Activated T-helper 1 cell treated with anti-CD3 and anti-CD28 coated beads, Interleukin-12 subunit alpha, Interleukin-12 subunit beta, Interleukin-2, Interleukin-4 antibody, amounts not matched to agents 30 ng/mL and 10 ng/mL and 1 ng/mL, durations not matched to agents 14 hours and 24 hours and 36 hours (primary cell): ENCODE results near the gene EYS. TPM values are rescaled to one million over a fixed set of nuclear protein-coding genes. Genes with fewer than 3 reads are reported as not detected.

Experiments
- DNase-seq: peaks from one replicate; pipeline ENCODE4 v3.0.0; 2021; ENCODE audit warnings: low spot score
- H3K27ac Mint-ChIP-seq: one replicate; pipeline ENCODE4 v1.8.0; 2021; ENCODE audit warnings: mild to moderate bottlenecking, mixed read lengths
- H3K27me3 Mint-ChIP-seq: one replicate; pipeline ENCODE4 v1.8.0; 2022; ENCODE audit warnings: mild to moderate bottlenecking, moderate library complexity, mixed read lengths; ENCODE audit not compliant: insufficient read depth
- H3K36me3 Mint-ChIP-seq: one replicate; pipeline ENCODE4 v1.8.0; 2021; ENCODE audit warnings: low read depth, mixed read lengths
- H3K4me1 Mint-ChIP-seq: one replicate; pipeline ENCODE4 v1.8.0; 2021; ENCODE audit warnings: low read depth, mixed read lengths
- H3K4me3 Mint-ChIP-seq: one replicate; pipeline ENCODE4 v1.8.0; 2021; ENCODE audit warnings: mild to moderate bottlenecking, moderate library complexity, mixed read lengths
- H3K9me3 Mint-ChIP-seq: one replicate; pipeline ENCODE4 v1.8.0; 2021; ENCODE audit warnings: mixed read lengths
- intact Hi-C: fragments of 100-400 bp; cut with micrococcal nuclease; formaldehyde crosslinking; loops from one replicate; pipeline ENCODE4 v1.15.1; 2024
- total RNA-seq: library from RNA; stranded (reverse); gene quantifications from 2 replicates; pipeline ENCODE4 v1.2.3, GENCODE V29; 2022

EYS gene
- total RNA-seq, 1 donor from 2014 or later, result not detected

DNA sequence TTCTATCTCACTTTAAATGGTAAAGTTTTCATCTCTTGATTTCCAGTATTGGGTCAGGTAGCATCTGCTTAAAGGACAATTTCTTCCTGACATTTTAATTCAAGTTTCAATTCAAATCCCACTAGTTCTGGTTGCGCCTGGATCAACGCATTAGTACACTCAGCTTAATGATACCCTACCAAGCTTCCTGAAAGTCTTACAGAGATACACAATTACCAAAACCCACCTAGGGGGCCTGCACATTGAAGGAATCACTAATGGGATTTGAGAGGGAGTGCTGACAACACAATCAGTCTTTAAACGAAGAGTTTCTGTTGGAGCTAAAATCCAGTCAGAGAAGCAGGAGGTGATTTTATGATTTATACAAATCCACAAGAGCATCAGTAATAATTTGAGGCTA, 1778.4 kb downstream of the EYS start:
- intact Hi-C loops, result no loop called here
- H3K27ac Mint-ChIP-seq, result no peak overlapping the region
- no peak overlapping the region for H3K4me3 Mint-ChIP-seq
- no peak for DNase-seq
- no peaks in the 10 kb centered on the region for H3K36me3 Mint-ChIP-seq
- no peaks in the 10 kb centered on the region for H3K27me3 Mint-ChIP-seq
- no peaks in the 10 kb centered on the region for H3K4me1 Mint-ChIP-seq
- no peaks in the 10 kb centered on the region for H3K9me3 Mint-ChIP-seq

DNA sequence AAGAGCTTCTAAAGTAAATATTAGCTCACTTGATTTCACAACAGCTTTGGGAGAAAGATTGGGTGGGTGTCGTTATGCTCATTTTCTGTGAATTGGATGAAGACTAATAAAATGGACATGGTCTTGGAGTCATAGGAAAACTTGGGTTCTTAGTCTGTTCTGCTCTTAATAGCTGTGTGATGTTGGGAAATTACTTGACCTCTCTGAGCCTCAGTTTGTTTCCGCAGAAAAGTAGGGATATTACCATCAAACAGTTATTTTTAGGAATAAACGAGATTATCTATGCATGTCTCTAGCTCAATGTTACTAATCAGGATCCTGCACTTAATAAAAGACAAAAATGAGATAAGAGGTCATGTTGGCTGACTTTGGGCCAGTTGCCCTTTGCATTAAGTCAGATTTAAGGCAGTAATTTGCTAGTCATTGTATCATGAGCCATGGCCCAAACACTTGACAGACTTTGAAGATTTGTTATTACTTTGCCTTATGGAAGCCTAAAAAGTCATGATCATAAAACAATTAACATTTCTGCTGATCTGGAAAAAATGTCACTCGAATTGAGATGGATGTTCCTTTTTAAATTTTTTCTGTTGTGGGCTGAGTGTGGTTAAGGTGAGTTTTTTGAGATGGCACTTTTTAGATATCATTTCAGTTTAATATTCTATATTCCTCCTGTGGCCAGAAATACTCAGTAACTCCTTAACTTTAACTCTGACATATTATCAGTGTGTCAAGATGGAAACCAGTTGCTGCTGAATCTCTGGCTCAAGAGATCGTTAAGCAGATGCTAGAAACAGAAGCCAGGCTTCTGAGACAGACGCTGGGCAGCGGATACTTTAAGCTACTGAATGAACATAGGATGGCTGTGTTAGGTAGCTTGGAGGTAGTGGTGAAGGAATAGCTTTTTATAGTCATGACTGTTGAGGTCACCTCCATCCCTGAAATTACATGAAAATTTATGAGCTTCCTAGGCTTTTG, 1779.8 kb downstream of the EYS start:
- no peaks in the 10 kb centered on the region for H3K4me1 Mint-ChIP-seq
- no peaks in the 10 kb centered on the region for H3K9me3 Mint-ChIP-seq

DNA sequence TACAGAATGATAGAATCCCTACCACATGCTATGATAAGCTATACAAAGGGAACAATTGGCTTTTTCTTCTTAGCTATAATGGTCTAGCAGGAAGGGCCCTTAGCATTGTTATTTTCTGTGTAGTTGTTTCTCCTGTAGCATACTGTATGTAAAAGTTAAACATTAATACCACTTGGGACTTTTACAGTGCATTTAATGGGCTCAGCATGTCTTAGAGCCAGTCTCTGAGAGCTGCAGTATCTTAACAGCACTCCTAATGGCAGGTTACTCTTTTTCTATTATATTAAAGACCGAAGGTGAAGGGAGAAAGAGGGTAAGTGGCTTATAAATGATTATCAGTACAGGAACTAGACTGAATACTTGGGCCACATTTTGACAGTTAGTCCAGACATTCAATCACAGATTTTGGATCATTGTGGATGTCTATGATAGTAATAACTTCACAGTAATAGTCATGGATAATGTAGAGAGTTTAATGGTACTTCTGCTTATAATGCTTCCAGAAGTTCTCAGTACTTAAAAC, 1780.7 kb downstream of the EYS start:
- no peaks in the 10 kb centered on the region for H3K27me3 Mint-ChIP-seq
- H3K9me3 Mint-ChIP-seq, result no peaks in the 10 kb centered on the region
- H3K4me3 Mint-ChIP-seq, result no peak overlapping the region
- no peak for DNase-seq
- intact Hi-C loops, result no loop called here
- H3K36me3 Mint-ChIP-seq, result no peaks in the 10 kb centered on the region
- H3K27ac Mint-ChIP-seq, result no peak overlapping the region
- H3K4me1 Mint-ChIP-seq, result no peaks in the 10 kb centered on the region

More for the DNA sequence above, 1779.8 kb downstream of the EYS start:
- Mint-ChIP-seq H3K4me3 (no peak overlapping the region), H3K27me3 (no peaks in the 10 kb centered on the region), H3K27ac (no peak overlapping the region), H3K36me3 (no peaks in the 10 kb centered on the region)
- no peak for DNase-seq
- intact Hi-C loops, result no loop called here

DNA sequence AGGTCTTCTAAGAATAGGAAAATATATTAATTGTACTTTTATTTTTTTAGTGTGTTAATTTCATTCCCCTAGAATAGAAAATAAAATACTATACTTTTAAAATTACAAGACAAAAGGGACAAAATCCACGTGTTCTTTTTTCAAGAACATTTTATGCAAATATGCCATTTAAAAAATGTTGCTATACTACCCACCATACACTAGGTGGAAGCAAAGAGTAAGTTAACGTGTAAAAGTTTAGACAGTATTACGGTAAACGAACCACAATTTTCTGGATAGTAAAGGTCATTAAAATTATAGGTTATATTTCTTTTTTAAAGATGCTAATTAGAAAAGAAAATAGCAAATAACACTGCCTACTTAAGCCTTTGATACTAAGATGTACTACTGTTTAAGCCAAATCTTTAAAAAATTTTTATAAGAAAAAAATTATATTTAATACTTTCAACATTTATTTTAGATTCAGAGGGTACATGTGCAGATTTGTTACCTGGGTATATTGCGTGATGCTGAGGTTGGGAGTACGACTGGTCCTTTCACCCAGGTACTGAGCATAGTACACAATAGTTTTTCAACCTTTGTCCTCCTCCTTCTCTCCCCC, 1783.8 kb downstream of the EYS start:
- intact Hi-C loops, result no loop called here
- H3K9me3 Mint-ChIP-seq, result no peaks in the 10 kb centered on the region
- no peak overlapping the region for H3K4me3 Mint-ChIP-seq
- DNase-seq, result no peak
- no peak overlapping the region for H3K27ac Mint-ChIP-seq
- H3K4me1 Mint-ChIP-seq, result no peaks in the 10 kb centered on the region
- no peaks in the 10 kb centered on the region for H3K27me3 Mint-ChIP-seq
- H3K36me3 Mint-ChIP-seq, result no peaks in the 10 kb centered on the region

DNA sequence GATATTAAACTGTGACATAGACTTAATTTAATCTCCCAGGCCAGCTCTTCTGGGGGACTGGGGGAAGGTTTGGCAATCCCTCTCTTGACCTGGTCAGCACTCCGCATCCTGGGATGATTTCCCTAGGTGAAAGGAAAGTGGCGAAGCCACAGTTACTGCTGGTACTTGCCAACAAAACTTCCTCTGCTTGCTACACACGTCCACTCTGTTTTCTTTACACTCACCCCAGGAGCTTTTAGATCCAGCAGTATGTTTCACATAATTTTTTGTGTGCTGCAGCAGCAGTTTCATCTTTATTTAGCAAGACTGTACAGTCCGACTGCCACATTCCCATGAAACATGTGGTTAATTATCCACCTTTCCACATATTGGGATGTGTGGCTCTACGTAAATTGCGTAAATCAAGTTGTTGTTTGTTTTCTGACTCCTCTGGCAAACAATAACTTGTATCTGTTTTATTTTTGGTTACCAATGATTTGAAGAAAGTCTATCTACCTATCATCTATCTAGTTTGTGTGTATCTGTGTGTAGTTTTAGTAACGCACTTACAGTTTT, 1787.4 kb downstream of the EYS start:
- DNase-seq, result no peak
- Mint-ChIP-seq H3K36me3 (no peaks in the 10 kb centered on the region), H3K27me3 (no peaks in the 10 kb centered on the region), H3K4me3 (no peak overlapping the region), H3K27ac (no peak overlapping the region), H3K4me1 (no peaks in the 10 kb centered on the region), H3K9me3 (no peaks in the 10 kb centered on the region)
- intact Hi-C loops, result no loop called here

DNA sequence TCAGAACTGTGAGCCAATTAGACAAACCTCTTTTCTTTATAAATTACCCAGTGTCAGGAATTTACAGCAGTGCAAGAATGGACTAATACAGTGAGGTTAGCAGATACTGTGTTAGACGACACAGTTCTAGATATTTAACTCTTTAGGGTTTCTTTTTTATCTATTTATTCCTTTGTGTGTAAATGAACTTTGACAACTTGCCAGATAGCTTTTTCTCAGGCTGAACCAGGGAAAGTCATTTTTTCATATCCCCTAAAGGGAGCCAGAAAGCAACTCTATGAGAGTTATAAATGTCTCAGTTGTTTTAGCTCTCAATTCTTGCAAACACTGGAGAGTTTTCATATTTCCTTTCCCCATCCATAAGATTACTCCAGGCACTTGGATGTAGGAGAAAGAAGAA, 1794.1 kb downstream of the EYS start:
- H3K4me1 Mint-ChIP-seq, result no peaks in the 10 kb centered on the region
- H3K27ac Mint-ChIP-seq, result no peak overlapping the region
- no peaks in the 10 kb centered on the region for H3K36me3 Mint-ChIP-seq
- H3K27me3 Mint-ChIP-seq, result no peaks in the 10 kb centered on the region
- no peaks in the 10 kb centered on the region for H3K9me3 Mint-ChIP-seq
- intact Hi-C loops, result no loop called here
- DNase-seq, result no peak
- no peak overlapping the region for H3K4me3 Mint-ChIP-seq

DNA sequence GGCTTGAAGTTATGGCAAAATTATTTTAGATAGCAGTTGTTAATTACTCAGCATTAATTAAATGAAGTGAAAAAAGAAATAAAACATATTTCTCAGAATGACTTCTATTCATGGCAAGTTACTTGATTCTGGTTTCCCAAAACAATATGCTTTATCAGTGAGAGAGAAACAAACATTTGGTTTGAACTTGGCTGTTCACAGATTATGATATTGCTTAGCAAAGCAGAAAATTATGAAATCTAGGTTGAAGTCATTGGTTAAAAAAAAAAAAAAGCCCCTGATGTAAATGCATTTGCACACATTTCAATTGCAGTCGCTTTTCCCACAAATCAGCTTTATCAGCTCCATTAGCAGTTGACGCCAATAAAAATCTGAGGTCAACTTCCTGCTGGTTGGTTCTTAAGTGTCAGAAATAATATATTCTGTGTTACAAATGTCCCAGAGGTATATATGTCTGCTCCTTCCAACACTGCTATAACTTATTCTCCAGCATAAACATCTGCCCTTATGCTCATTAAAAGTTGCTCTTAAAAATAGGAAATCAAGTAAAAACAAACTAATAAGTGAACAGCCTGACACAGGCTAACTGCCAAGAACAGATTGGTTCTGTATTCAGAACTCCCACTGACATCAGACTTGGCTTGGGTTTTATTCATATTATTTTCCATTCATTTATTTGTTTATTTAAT, 1796.0 kb downstream of the EYS start:
- intact Hi-C loops, result no loop called here
- no peak for DNase-seq
- Mint-ChIP-seq H3K27me3 (no peaks in the 10 kb centered on the region), H3K36me3 (no peaks in the 10 kb centered on the region), H3K4me1 (no peaks in the 10 kb centered on the region), H3K4me3 (no peak overlapping the region), H3K9me3 (no peaks in the 10 kb centered on the region), H3K27ac (no peak overlapping the region)

DNA sequence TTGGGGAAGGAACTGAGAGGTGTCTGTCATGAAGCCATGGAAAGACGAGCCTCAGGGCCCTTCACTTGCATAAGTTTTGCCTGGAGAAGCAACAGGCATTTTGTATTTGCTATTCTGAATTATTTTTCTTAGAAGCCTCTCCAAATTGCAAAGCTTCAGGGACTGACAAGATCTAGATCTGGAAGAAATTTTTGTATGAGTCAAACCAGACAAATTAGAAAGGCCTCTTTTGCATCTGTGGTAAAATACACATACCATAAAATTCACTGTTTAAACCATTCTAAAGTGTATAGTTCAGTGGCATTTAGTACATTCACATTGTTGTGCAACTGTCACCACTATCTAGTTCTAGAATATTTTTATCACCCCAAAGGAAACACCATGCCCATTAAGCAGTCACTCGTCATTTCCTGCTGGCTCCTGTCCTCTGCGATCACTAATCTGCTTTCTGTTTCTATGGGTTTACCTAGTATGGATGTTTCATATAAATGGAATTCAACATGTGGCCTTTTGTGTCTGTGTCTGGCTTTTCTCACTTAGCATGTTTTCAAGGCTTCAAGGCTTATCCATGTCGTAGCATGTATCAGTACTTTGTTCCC, 1802.3 kb downstream of the EYS start:
- H3K9me3 Mint-ChIP-seq, result no peaks in the 10 kb centered on the region
- H3K4me3 Mint-ChIP-seq, result no peak overlapping the region

DNA sequence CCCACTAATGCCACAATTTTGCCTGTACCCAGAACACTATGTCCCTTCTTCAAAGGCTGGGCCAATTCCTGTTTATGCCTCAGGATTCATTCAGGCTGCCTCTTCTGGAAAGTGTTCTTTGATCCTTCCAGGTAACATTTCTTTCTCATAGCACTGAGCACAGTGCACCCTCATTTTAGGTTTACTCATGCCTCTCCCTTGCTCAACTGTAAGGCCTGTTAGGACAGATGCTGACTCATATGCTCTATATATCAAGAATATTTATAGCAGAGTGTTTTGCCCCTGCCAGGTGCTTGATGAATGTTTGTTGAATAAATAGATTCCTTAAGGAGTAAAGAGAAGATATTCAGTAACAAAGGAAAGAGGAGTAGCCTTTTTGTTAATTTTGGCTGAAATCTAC, 1807.5 kb downstream of the EYS start:
- H3K27ac Mint-ChIP-seq, result no peak overlapping the region
- H3K27me3 Mint-ChIP-seq, result no peaks in the 10 kb centered on the region
- intact Hi-C loops, result no loop called here
- H3K4me1 Mint-ChIP-seq, result no peaks in the 10 kb centered on the region
- H3K4me3 Mint-ChIP-seq, result no peak overlapping the region
- no peaks in the 10 kb centered on the region for H3K9me3 Mint-ChIP-seq
- H3K36me3 Mint-ChIP-seq, result no peaks in the 10 kb centered on the region
- no peak for DNase-seq

More for the DNA sequence above, 1802.3 kb downstream of the EYS start:
- intact Hi-C loops, result no loop called here
- no peaks in the 10 kb centered on the region for H3K4me1 Mint-ChIP-seq
- no peaks in the 10 kb centered on the region for H3K36me3 Mint-ChIP-seq
- H3K27ac Mint-ChIP-seq, result no peak overlapping the region
- no peaks in the 10 kb centered on the region for H3K27me3 Mint-ChIP-seq
- DNase-seq, result no peak

DNA sequence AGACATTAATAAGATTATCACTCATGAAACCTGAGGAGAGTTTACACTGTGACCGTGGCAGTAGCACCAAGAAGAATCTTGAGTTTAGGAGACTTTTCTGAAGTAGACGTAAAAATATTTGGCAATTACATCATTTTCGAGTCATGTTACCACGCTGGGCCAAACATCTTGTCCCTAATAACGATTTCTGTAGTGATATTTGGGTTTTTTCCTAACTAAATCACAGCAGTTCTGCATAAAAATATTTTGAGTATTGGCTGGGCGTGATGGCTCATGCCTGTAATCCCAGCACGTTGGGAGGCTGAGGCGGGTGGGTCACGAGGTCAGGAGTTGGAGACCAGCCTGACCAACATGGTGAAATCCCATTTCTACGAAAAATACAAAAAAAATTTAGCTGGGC, 1809.1 kb downstream of the EYS start:
- H3K9me3 Mint-ChIP-seq, result no peaks in the 10 kb centered on the region
- no peaks in the 10 kb centered on the region for H3K4me1 Mint-ChIP-seq
- H3K36me3 Mint-ChIP-seq, result no peaks in the 10 kb centered on the region
- H3K4me3 Mint-ChIP-seq, result no peak overlapping the region
- intact Hi-C loops, result no loop called here
- DNase-seq, result no peak
- H3K27me3 Mint-ChIP-seq, result no peaks in the 10 kb centered on the region
- H3K27ac Mint-ChIP-seq, result no peak overlapping the region

DNA sequence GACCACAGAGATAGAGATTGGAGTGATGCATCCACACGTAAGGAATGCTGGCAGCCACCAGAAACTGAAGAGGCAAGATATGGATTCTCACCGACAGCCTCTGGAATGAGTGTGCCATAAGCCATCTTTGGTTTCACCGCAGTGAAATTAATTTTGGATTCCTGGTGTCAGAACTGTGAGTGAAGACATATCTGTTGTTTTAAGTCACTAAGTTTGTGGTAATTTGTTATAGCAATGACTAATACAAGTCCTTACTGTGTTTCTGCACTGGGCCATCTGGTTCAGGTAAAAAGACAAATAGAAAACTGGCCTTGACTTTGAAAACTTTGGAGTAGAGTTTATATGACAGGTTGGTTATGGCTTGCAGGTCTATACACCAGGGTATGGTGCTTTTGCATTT, 1809.6 kb downstream of the EYS start:
- H3K9me3 Mint-ChIP-seq, result no peaks in the 10 kb centered on the region
- intact Hi-C loops, result no loop called here
- H3K27ac Mint-ChIP-seq, result no peak overlapping the region
- H3K4me1 Mint-ChIP-seq, result no peaks in the 10 kb centered on the region
- H3K27me3 Mint-ChIP-seq, result no peaks in the 10 kb centered on the region
- DNase-seq, result no peak
- no peaks in the 10 kb centered on the region for H3K36me3 Mint-ChIP-seq
- no peak overlapping the region for H3K4me3 Mint-ChIP-seq

DNA sequence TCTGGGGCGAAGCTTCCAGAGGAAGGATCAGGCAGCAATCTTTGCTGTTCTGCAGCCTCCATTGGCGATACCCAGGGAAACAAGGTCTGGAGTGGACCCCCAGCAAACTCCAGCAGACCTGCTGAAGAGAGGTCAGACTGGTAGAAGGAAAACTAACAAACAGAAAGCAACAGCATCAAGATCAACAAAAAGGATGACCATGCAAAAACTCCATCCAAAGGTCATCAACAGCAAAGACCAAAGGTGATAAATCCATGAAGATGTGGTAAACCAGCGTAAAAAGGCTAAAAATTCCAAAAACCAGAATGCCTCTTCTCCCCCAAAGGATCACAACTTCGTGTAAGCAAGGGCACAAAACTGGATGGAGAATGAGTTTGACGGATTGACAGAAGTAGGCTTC, 1818.6 kb downstream of the EYS start:
- Mint-ChIP-seq H3K9me3 (peaks cover 7% of the 10 kb centered on the region), H3K36me3 (no peaks in the 10 kb centered on the region), H3K4me1 (no peaks in the 10 kb centered on the region), H3K27ac (no peak overlapping the region), H3K4me3 (no peak overlapping the region), H3K27me3 (no peaks in the 10 kb centered on the region)
- intact Hi-C loops, result no loop called here
- no peak for DNase-seq
